Measurements from ENCODE around the gene LBHD2. TPM values are rescaled to one million over a fixed set of nuclear protein-coding genes. Genes with fewer than 3 reads are reported as not detected.

Gene LBHD2
- total RNA-seq, 1 donor from 2014 or later = not detected

- peak; percentile 43 for DNase-seq
These were observed 7.3 kb downstream of the LBHD2 start for GRCh38 chr14:103091041-103091882.

GRCh38 chr14:103091883-103092222 is 7.8 kb downstream of the LBHD2 start:
- DNase-seq = no peak

DNA sequence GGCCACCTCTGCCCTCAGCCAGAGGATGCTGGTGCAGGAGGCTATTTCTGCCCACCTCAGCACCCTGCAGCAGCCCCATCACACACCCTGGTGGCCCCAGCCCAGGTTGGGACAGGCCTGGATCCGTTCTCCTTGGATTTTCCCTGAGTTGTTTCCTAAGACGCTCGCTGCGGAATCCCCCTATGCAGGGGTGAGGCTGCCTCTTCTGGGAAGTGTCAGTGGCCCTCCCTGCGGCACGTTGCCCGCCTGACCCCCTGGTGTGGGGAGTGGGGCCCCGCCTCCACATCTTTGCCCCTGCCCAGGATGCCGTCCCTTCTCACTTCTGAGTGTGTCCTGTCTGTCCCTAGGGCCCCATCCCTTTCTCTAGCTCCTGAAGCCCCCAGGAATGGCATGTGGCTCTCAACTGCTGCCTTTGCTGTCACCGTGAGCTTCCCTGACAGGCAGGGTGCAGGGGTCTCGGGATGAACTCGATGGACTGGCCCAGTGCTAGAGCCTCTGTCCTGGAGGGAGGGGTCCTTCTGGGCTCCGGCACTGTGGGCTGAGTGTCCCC is 9.9 kb downstream of the LBHD2 start:
- DNase-seq = no peak

GRCh38 chr14:103094406-103095209 is 10.6 kb downstream of the LBHD2 start, which contains the start of gene EXOC3L4:
Gene EXOC3L4 (plus strand): TSS chr14:103094725. CDS start chr14:103100220, 5,495 bp downstream.
- no peak for DNase-seq

DNA sequence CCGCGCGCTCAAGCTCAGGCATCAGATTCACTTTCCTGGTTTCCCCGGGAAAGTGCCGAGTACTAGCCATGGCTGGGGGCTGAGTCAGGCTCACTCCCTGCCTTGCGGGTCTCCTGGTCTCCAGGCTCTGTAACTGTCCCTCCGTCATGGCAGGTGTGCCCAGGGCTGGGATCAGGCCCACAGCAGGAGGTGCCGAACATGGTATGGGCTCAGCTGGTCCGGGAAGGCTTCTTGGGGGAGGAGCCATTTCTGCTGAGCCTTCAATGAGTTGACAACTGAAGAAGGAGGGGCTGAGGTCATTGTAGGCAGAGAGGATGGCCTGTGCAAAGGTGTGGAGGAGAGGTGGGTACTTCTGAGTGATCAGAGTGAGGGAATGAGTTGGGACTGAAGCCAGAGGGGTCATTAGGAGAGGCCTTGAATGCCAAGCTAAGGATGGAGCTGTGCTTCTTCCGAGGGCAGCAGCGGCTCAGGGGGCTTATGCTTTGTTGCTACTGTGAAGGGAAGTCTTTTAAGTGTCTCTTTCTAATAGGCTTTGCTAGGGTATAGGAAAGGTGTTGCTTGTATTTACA is 11.3 kb downstream of the LBHD2 start:
- no peak for DNase-seq

- DNase-seq = no peak
These were observed 12.4 kb downstream of the LBHD2 start for GRCh38 chr14:103096387-103096786.

DNA sequence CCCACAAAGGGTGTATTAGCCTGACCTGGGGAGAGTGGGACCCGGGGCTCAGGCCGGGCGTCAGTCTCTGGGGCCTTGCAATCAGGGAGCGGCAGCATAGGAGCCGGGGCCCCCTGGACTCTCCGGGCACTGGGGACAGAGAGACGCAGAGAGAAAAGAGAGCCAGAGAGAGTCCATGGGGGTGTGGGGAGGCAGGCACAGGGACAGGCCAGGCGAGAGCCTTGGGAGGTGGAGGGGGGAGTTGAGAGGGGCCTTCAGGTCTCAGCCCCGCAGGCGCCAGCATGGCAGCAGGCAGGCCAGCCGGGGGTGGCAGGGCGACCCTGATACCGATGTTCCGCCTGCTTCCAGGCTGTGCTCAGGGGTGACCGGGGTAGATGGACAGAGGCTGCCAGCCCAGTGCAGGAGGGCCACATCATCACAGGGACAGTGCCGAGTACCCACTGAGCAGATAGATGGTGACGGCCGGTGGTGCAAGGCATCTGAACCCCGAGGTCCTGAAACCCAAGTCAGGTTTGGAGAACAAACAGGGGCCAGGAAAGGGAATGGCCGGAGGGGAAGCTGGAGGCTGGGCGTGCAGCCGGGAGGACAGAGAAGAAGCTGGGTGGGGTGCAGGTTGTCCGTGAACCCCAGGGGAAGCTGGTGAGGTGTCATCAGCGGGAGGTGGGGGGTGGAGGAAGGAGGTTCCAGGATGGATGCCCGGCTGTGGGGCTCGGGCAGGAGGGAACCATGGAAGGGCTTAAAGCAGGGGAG is 13.4 kb downstream of the LBHD2 start:
- no peak for DNase-seq

- no peak for DNase-seq
These were observed 14.3 kb downstream of the LBHD2 start for GRCh38 chr14:103097994-103098957.

DNA sequence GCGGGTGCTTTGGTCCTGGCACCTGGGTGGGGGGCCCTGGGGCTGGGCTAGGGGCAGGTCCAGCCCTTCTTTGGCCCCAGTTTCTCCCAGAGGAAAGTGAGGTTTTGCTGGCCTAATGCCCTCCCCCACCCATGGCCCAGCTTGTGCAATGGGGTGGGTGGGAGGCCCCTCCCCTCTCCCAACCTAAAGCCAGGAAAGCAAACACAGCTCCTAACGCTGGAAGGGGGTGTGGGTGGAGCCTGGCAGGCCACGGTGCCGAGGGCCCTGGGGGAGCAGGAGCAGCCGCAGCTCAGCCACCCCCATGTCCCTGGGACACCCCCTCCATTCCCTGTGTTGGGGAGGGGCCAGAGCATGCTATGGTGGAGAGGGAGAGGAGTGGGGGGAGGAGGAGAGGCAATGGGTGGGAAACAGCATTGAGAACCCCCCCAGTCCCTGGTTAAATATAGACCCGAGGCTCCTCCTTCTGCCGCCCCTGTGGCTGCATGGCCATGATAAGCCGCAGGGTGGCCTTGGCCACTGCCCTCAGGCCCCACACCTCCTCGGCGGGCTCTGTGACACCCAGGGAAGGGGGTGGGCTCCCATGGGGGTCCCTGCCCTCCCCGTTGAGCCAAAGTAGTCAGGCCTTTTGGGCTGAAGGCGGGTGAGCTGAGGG is 15.2 kb downstream of the LBHD2 start:
- DNase-seq = no peak

DNA sequence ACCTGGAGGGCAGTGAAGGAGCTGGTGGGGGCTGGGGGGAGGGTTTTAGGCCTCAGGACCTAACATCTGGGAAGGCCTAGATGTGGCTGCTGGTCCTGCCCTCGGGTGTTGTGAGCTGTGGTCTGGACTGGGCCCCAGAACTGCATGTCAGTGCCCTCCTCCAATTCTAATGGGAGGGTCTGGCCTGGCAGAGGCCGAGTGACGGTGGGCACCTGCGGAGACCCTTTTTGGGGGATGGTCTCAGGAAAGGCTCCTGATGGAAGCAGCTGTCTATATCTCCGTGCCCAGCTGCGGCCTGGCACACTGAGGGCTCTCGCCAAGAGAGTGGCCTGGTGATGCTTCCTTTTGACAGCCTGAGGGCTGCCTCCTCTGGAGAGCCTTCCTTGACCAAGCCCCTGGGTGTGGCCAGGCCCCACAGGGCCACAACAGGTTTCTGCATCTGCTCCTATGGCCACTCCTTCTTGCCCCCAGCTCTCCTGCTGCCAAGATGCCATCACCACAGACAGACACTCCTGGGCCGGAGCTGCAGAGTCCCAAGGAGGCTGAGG is 15.8 kb downstream of the LBHD2 start:
- no peak for DNase-seq

GRCh38 chr14:103100281-103101121 is 16.5 kb downstream of the LBHD2 start:
- DNase-seq = no peak

- no peak for DNase-seq
These were observed 17.4 kb downstream of the LBHD2 start for GRCh38 chr14:103101257-103101962.

DNA sequence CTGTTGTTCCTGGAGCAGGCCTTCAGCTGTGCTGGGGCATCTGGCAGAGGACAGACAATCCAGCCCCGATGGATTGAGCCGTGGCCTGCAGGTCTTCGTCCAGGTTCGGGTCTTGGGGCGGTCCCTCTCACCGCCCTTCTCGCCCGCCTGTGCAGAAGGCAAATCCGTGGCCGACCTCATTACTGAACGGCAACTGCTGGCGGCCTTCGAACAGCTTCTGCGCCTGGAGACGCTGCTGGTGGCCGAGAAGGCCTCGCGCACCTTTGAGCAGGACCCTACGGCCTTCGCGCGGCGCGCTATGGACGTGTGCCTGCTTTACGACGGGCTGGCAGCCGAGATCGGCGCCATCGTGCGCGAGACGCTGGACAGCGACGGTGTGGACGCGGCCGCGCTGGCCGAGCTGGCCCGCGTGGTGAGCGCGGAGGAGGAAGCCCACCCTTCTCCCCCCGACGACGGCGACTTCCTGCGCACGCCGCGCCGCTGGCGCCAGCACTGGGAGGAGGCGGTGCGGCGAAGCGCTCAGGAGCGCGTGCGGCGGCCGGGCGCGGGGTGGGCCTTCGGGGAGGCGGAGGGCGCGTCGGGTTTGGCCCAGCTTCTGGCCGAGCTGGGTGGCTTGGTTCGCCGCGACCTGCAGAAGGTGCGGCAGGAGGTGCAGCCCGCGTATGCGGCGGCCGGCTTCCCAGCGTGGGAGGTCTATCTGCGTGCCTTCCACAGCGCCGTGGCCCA is 18.1 kb downstream of the LBHD2 start:
- DNase-seq = peak; percentile 28

GRCh38 chr14:103102689-103103260 is 18.8 kb downstream of the LBHD2 start:
- no peak for DNase-seq

GRCh38 chr14:103103461-103104388 is 19.7 kb downstream of the LBHD2 start:
- DNase-seq = peak; percentile 26

GRCh38 chr14:103104389-103104653 is 20.3 kb downstream of the LBHD2 start:
- no peak for DNase-seq

Measured in dermis blood vessel endothelial cell (primary cell).